HG02870 (cell line): ENCODE measurements around the gene RPS16.

Source experiments
- ATAC-seq: cut with Tn5 transposase; IDR thresholded peaks from one replicate; pipeline ENCODE4 v1.9.1; 2021; ENCODE audit warnings: mild to moderate bottlenecking, moderate library complexity; ENCODE audit not compliant: unreplicated experiment

The RPS16 gene

DNA sequence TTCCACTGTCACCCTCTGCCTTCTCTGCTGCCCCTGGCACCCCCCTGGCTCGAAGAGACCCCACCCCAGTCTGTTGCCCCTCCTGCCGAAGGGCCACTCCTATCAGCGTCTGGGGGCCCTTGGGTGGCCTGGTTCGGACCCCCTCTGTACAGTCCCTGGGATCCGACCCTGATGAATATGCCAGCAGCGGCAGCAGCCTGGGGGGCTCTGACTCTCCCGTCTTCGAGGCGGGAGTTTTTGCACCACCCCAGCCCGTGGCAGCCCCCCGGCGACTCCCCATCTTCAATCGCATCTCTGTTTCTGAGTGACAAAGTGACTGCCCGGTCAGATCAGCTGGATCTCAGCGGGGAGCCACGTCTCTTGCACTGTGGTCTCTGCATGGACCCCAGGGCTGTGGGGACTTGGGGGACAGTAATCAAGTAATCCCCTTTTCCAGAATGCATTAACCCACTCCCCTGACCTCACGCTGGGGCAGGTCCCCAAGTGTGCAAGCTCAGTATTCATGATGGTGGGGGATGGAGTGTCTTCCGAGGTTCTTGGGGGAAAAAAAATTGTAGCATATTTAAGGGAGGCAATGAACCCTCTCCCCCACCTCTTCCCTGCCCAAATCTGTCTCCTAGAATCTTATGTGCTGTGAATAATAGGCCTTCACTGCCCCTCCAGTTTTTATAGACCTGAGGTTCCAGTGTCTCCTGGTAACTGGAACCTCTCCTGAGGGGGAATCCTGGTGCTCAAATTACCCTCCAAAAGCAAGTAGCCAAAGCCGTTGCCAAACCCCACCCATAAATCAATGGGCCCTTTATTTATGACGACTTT lies 27.1 kb downstream of the RPS16 start:
- no peak for ATAC-seq

- ATAC-seq: no peak
Measured at GRCh38 chr19:39407660-39408391, 27.9 kb downstream of the RPS16 start.

DNA sequence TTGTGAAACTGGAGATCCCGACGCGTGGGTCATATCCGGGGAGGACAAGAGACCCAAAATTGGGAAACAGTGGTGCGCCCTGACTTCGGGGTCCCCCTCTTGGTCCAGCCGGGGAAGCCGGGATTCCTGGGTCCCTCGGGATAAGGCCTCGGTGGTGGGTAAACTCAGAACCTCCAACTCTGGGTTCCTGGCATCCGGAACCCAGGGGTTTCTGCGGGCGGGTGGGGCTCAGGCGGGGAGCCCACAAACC lies 28.4 kb downstream of the RPS16 start:
- ATAC-seq: no peak

GRCh38 chr19:39406656-39407409 lies 28.9 kb downstream of the RPS16 start, which contains the start of gene ZFP36:
TSS of gene ZFP36 (plus strand) at chr19:39406847. CDS start at chr19:39406905, 58 bp downstream.
- no peak for ATAC-seq

DNA sequence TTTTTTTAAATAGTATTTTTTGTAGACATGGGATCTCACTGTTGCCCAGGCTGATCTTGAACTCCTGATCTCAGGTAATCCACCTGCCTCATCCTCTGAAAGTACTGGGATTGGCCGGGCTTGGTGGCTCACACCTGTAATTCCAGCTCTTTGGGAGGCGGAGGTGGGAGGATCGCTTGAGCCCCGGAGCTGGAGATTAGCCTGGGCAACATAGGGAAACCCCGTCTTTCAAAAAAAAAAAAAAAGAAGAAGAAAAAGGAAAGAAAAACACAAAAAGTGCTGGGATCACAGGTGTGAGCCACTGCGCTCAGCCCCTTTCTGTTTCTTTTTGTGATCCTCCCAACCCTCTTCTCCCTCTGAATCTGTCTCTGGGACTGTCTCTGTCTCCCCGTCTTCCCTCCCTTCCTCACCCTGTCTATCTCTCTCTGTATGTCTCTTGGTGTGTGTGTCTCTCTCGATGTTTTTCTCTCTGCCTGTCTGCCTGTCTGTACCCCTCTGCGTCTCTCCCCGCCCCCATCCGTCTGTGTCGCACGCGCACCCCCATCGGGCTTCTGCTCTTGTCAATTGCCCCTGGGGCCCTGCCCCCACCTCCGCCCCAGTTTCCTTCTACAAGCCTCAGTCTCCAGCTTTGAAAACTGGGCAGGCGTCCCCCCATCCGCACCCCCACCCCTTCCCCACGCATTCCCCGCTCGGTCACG lies 29.6 kb downstream of the RPS16 start:
- ATAC-seq: no peak

GRCh38 chr19:39405261-39405957 lies 30.3 kb downstream of the RPS16 start:
- no peak for ATAC-seq

DNA sequence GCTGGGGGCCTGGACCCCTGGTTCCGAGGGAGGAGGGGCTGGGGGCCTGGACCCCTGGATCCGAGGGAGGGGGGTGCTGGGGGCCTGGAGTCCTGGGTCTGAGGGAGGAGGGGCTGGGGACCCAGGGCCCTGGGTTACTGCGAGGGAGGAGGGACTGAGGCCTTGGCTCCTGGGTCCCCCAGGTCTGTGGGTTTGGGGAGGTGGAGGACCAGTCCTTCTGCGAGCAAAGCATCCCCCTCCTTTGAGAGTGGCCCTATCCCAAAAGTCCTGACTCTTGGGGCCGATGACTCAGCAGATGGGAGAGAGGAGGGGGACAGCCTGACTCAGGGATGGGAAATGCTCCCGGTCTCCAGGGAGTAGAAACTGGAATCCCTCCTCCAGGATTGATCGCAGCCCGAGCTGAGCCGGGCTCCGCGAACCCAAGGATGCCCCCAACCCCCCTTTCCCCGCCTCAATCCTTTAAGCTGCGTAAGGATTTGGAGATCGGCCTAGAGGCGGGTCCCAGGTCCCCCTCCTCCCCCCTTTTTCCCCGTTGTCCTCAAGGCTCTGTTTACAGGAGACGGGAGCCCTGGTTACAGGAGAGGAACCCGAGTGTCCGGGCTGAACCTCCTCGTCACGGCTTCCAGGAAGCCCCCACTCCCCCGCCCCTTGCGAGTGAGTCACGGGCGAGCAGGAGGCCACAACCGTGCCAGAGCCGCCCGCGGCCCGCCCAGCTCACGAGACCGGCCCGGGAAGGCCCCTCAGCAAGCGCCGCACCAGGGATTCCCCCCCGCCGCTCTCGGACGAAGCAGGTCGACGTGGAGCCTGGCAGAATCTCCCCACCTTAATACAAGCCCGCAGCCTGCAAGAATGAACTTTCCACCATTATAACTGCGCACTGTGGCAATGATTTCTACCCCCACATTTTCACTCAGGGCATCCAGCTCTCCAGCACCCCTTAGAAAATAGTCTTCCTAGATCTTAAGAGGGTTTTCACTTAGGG lies 32.1 kb downstream of the RPS16 start:
- ATAC-seq: no peak

- peak; percentile 24 for ATAC-seq
Measured at GRCh38 chr19:39402346-39403300, 33.1 kb downstream of the RPS16 start.

- no peak for ATAC-seq
Measured at GRCh38 chr19:39401549-39402345, 34.0 kb downstream of the RPS16 start.

- no peak for ATAC-seq
Measured at GRCh38 chr19:39401070-39401548, 34.6 kb downstream of the RPS16 start.

- ATAC-seq: no peak
Measured at GRCh38 chr19:39400061-39400460, 35.7 kb downstream of the RPS16 start.

- no peak for ATAC-seq
Measured at GRCh38 chr19:39399668-39400050, 36.1 kb downstream of the RPS16 start.

DNA sequence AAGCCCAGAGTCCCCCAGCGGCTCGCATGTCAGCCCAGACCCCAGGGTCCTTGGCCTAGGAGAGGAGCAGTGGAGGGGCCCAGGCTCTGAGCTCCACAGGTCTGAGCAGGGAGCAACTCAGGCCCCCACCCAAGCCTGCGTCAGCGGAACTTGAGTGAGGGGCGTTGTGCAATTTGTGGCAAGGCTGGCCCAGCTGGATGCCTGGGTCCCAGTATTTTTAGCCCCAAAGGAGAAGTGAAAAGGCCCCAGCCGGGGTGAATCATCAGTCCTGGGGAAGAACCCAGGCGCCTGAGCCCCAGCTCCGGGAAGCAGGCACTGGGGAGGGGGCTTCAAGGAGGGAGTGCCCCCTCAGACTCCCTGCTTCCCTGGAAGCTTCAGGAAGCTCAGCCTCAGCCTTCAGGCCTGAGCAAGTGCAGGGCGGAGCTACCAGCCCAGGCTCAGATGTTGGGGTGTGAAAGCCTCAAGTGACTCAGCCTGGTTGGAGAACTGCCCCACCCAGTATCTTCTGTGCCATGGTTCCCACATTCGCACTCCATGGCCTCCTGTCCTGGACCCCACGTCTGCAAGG lies 37.4 kb downstream of the RPS16 start:
- ATAC-seq: no peak

DNA sequence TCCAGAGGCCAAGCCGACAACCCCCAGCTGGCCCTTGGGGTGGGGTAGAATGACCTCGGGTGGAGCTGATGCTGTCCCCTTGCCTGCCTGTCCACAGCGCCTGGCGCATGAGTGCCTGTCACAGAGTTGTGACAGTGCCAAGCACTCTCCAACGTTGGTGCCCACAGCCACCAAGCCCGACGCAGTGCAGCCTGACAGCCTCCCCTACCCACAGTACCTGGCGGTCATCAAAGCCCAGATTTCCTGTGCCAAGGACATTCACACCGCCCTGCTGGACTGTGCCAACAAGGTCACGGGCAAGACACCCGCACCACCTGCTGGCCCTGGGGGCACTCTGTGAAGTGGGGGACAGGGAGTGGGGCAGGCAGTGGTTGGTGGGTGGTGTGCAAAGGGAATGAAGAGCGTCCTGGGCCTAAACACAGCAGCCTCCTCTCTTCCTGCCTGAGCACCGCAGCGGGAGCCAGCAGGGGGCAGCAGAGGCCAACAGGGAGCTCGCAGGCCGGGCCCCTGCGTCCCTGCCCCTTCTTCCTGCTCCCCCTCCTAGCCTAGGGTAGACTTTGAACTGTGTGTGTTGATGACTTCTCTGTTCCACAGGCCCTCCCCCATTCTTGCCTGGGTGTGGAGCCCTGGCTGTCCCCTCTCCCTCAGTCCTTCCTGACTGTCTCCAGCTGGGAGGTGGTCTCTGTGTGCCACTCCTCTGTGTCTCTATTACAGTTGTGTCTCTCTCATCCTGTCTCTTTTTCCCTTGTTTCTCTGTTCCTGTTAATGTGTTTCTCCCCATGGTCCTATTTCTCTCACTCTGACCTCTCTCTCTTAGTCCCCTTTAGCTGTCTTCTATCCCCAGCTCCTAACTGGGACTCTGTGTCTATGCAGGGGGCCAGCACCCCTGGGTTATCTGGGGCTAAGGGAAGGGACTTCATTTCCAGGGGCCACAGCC lies 38.1 kb downstream of the RPS16 start:
- ATAC-seq: peak; percentile 41

DNA sequence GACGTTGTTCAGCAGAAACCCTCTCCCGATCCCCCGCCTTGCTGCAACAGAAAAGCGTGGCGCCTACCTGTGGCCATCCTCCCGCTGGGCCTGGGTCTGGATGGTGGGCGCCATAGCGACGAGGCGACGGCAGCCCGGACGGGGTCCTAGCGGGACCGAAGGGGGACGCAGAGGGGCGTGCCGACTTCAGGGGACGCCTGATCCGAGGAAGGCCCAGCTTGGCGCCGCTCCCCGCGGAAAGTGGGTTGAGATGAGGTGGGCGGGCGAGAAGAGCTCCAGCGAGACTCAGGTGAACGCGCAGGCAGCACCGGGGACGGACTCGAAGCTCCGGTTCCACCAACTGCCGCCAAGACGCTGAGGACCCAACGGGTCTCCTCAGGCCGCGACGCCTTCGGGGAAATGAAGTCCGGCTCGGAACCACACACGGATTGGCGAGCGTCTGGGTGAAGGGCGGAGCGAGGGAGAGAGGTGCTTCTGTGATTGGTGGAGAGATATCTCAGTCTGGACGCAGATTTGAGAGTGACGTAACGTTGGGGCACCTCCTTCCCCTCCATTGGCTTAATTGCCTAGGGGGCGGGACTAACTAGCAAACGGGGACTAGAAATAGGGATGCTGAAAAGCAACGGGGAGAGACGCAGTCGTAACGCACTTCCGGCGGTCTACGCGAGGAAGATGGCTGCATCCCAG lies 44.9 kb downstream of the RPS16 start, which contains the start of the genes MED29 and PAF1:
MED29 (plus strand) TSS at position 628 of the 687 bp plus-strand sequence; CDS start at position 673, 45 bp downstream.
PAF1 (minus strand) TSS at position 356 of the 687 bp plus-strand sequence; CDS start at position 114, 242 bp downstream.
- ATAC-seq: peak; percentile 92
